ENCODE data around the gene LMO7.
"Not testable (repeated sequence)": the region's sequence is repeated elsewhere in the genome, so short reads cannot be mapped to it uniquely, and the experiment has no call there.

Gene LMO7

DNA sequence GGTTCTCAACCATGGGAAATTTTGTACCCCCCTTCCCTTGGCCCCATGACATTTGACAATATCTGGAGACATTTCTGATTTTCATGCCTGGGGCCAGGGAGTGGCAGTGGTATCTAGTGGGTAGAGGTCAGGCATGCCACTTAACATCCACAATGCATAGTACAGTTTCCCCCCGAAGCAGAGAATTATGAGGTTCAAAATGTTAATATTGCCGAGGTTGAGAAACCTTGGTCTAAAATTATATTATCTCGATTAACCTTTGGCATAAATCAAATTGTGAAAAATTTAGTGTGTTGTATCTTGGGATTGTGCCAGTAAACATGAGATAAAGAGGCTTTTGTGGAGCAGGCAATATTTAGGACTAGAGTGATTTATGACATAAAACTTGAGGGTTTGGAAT is 147.9 kb downstream of the LMO7 start:
- DNase-seq: no peak
- in situ Hi-C loops (cut with HindIII; ENCODE audit: low pct_ligation_motif_present, low pct_unique_long_range_greater_than_20kb, low sequenced_read_pairs): no loop called here

DNA sequence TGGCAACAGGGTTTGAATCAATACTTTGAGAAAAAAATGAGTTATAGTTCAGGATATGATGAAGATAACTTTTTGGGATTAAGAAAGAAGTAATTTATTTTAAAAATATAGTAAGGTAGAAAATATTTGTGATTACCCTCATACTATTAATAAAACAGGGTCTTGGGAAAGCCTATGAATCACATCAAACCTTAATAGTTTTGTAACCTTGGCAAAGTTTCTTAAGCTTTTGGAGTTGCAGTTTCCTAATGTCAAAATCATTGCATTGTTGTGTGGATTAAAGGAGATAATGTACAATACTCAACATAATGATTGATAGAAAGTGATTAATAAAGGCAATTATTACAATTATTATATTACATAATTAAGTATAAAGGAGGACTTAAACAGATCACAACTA is 149.0 kb downstream of the LMO7 start:
- in situ Hi-C loops (cut with HindIII; ENCODE audit: low pct_ligation_motif_present, low pct_unique_long_range_greater_than_20kb, low sequenced_read_pairs): no loop called here
- DNase-seq: no peak

GRCh38 chr13:75787249-75787928 is 151.3 kb downstream of the LMO7 start:
- DNase-seq: no peak
- in situ Hi-C loops (cut with HindIII; ENCODE audit: low pct_ligation_motif_present, low pct_unique_long_range_greater_than_20kb, low sequenced_read_pairs): no loop called here

GRCh38 chr13:75788481-75788981 is 152.4 kb downstream of the LMO7 start:
- DNase-seq: no peak
- in situ Hi-C loops (cut with HindIII; ENCODE audit: low pct_ligation_motif_present, low pct_unique_long_range_greater_than_20kb, low sequenced_read_pairs): no loop called here

DNA sequence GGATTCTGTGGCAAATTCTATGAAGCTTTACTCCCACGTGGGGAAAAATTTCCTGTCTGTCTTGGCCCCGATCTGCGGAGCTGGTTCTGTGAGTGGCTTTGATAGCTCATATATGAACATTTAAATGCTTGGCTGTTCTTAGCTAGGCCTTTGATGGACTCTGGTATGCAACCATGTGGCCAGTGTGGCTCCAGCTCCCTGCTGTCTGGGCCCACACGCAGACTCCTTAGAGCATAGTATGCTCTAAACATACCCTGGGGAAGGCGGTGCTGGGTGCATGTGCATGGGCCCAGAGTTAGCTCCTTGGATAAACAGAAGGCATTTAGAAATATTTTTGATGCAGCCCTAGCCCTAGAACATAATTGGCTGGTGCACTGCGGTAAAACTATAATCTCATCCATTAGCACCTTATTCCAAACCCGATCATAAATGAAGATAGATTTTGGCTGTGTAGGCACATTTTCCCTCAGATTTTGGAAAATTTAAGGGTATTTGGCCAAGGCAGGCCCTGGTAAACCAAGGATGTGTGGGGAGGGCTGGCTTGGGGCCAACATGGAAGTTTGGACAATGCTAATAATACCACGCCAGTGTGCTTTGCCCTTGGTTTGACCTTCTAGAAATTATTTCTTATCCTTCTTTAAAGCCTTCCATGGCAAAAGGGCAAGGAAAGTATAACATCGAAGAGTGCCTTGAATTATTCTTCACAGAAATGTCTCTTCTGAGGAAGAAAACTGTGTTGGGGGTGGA is 153.5 kb downstream of the LMO7 start:
- no peak for DNase-seq
- in situ Hi-C loops (cut with HindIII; ENCODE audit: low pct_ligation_motif_present, low pct_unique_long_range_greater_than_20kb, low sequenced_read_pairs): no loop called here

DNA sequence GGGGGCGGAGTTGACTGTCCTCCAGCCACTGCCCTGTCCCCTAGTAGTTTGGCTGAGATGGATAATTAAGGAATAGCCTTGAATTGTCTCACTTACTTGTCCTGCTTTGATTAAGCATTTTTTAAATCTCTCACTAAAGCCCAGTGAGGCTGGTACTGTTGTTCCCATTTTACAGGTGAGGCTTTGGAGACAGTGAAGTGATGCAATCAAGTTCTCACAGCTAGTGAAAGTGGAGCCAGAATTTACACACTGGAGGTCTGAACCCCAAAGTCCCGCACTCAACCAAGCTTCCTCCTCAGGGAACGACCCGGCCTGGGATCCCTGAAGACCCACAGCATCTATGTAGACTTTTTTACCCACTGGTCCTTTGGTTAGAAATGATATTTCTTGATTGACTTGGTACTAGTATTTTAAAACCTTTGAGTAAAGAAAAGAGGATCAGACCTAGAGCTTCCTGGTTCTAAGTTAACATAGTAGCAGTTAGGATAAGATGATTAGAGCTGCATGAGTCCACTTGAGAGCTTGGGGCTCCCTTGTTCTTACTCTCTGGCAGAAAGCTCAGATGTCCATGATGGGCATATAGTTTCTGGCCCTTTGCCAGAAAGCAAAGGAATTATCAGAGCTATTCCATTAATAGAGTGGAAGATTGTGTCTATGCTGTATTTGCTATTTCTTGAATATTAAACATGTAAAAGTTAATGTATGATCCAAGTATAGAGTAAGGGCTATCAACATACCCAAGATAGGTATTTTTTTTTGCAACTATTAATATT is 154.3 kb downstream of the LMO7 start:
- no peak for DNase-seq
- in situ Hi-C loops (cut with HindIII; ENCODE audit: low pct_ligation_motif_present, low pct_unique_long_range_greater_than_20kb, low sequenced_read_pairs): no loop called here

DNA sequence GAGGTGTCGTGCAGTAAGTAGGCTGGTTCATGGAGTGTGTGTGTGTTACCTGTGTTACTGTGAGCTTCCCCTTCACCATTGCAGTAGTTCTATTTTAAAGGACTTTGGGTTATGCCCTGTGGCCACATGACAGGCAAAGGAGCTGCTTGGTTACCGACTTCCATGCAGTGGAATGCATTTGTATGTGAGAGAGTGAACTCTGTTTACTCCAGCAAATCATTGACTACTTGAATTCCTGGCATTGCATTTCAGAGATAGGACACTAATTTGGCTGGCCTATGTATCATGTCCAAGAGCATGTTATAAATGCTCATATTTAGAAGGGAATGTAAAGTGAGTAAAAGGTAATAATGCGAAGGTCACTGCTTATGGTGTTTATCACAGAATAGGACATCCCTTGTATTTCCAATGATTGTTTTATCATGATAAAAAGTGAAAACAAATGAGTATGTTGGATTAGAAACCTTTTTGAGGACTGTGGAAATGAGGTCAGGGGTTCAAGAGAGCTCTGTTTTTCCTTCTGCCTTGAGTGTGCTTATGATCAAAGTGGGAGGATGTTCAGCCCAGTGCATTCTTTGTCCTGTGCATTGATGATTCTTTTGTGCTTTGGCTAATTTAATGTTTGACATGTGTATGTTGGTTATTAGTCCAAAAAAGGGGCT is 156.5 kb downstream of the LMO7 start:
- peak; percentile 78 for DNase-seq
- in situ Hi-C loops (cut with HindIII; ENCODE audit: low pct_ligation_motif_present, low pct_unique_long_range_greater_than_20kb, low sequenced_read_pairs): no loop called here

DNA sequence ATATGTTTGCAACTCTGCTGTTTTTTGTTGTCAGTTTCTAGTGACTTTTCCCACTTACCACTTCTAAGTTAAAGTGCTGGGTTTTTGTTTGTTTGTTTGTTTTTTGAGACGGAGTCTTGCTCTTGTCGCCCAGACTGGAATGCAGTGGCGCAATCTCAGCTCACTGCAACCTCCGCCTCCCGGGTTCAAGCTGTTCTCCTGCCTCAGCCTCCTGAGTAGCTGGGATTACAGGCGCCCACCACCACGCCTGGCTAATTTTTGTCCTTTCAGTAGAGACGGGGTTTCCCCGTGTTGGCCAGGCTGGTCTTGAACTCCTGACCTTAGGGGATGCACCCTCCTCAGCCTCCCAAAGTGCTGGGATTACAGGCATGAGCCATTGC is 157.0 kb downstream of the LMO7 start:
- DNase-seq; in situ Hi-C loops (cut with HindIII; ENCODE audit: low pct_ligation_motif_present, low pct_unique_long_range_greater_than_20kb, low sequenced_read_pairs): not testable (repeated sequence)

DNA sequence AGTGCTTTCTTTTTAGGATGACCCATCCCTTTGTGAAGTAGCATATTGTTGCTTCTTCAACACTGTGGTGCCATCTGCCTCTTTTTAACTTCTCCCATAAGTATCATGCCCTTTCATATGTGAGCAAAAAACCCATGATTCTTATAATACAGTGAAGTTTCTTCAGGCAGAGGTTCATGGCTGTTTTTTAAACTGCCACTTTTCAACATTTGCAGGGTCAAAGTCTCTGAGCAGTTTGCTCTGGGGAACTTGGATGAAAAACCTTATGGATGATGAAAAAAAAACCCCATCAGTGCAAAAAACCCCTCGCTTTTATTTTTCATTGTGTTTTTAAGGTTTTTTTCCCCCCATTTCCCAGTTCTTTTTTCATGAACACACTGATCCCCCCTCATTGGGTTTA is 158.5 kb downstream of the LMO7 start:
- in situ Hi-C loops (cut with HindIII; ENCODE audit: low pct_ligation_motif_present, low pct_unique_long_range_greater_than_20kb, low sequenced_read_pairs): no loop called here
- no peak for DNase-seq

GRCh38 chr13:75795274-75795673 is 159.1 kb downstream of the LMO7 start:
- in situ Hi-C loops (cut with HindIII; ENCODE audit: low pct_ligation_motif_present, low pct_unique_long_range_greater_than_20kb, low sequenced_read_pairs): no loop called here

GRCh38 chr13:75796825-75797224 is 160.7 kb downstream of the LMO7 start:
- in situ Hi-C loops (cut with HindIII; ENCODE audit: low pct_ligation_motif_present, low pct_unique_long_range_greater_than_20kb, low sequenced_read_pairs): no loop called here
- DNase-seq: no peak

More at GRCh38 chr13:75795274-75795673, 159.1 kb downstream of the LMO7 start:
- no peak for DNase-seq

GRCh38 chr13:75797239-75797638 is 161.1 kb downstream of the LMO7 start:
- in situ Hi-C loops (cut with HindIII; ENCODE audit: low pct_ligation_motif_present, low pct_unique_long_range_greater_than_20kb, low sequenced_read_pairs): no loop called here
- no peak for DNase-seq

GRCh38 chr13:75797719-75798118 is 161.6 kb downstream of the LMO7 start:
- in situ Hi-C loops (cut with HindIII; ENCODE audit: low pct_ligation_motif_present, low pct_unique_long_range_greater_than_20kb, low sequenced_read_pairs): no loop called here

GRCh38 chr13:75798353-75799255 is 162.5 kb downstream of the LMO7 start:
- in situ Hi-C loops (cut with HindIII; ENCODE audit: low pct_ligation_motif_present, low pct_unique_long_range_greater_than_20kb, low sequenced_read_pairs): no loop called here
- peak; percentile 22 for DNase-seq

More at GRCh38 chr13:75797719-75798118, 161.6 kb downstream of the LMO7 start:
- no peak for DNase-seq

- in situ Hi-C loops (cut with HindIII; ENCODE audit: low pct_ligation_motif_present, low pct_unique_long_range_greater_than_20kb, low sequenced_read_pairs): no loop called here
- peak; percentile 6 for DNase-seq
Measured at GRCh38 chr13:75800545-75800944, 164.4 kb downstream of the LMO7 start.

DNA sequence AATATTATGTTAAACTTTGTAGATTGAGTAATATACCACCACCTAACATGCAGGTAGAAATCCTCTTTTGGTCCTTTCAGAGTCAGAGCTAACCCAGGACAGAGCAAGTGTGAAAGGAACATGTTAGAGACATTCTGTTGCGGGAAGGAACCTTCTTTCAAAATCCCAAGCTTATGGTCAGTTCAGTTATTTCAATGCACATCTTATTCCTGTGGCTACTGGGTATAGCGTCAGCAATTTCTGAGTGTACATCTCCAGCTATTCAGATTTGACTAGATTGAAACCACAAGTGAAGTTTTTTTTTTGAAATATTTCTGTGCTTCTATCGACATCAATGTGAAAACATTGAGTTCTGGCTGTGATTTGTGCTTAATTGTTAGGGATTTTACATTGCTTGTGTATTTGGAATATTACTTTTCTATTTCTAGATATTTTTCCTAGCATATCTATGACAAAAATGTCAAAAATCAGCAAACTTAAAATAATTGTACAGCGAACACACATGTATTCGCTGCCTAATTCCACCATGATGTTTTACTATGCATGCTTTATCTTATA is 165.3 kb downstream of the LMO7 start:
- DNase-seq: no peak
- in situ Hi-C loops (cut with HindIII; ENCODE audit: low pct_ligation_motif_present, low pct_unique_long_range_greater_than_20kb, low sequenced_read_pairs): no loop called here

DNA sequence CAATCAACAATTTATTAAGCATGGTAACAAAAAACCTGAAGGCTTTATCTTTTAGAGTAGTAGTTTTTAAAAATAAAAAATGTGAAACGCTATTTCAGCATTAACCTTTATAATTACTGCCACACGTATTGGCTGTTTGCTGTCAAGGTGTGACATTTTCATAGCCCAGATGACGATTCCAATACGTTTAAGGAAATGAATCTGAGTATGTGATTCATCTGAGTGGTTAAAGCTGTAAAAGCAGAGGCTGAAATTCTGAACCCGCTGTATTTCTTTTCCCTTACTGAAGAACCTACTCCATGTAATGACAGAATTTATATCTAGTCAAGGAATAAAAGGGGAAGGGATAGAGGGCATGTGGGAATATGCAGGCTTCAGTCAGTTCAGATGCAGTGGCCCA is 166.0 kb downstream of the LMO7 start:
- no peak for DNase-seq
- in situ Hi-C loops (cut with HindIII; ENCODE audit: low pct_ligation_motif_present, low pct_unique_long_range_greater_than_20kb, low sequenced_read_pairs): no loop called here
